ENCODE measurements around the gene CDC40. TPM values are rescaled to one million over a fixed set of nuclear protein-coding genes. Genes with fewer than 3 reads are reported as not detected.

Gene CDC40
- total RNA-seq, 1 experiment from 2014 or later = 22.7 TPM

DNA sequence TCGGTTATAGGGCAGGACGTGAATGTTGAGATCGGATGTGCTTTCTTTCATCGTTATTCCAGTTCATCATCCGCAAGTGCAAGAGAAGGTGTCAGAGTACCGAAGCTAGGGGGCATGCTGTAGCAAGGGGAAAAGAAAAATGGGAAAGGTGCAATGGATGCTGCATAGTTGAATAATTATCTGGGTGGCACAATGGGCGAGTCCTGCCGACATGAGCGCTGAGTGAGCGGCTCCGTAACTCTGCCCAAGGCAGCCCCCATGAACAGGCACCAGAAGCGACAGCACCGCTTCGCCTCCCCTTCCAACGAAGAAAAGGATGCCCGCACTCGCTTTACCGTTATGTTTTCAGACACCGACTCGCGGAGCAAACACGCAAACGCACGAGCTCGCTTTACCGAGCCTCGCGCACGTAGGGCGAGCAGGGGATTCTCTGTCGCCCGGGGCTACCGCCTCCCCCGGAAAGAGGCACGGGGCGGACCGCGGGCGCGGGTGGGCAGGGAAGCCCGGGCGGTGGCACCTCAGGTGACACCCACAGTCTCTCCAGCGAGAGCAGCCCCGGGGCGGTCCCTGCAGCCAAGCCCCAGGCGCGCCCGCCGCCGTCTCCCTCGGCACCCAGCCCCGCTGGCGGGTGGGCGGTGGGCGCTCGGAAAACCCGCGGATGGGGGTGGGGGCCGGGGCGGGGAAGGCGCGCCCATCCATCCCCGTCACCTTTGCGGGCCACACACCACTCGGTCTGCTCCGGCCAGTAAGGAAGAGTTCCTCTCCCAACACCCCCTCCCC is 1.4 kb upstream of the CDC40 start:
- Mint-ChIP-seq H3K4me3 (ENCODE audit: low read depth, unreplicated experiment) (no peak overlapping the region), H3K27me3 (ENCODE audit: unreplicated experiment) (no peaks in the 10 kb centered on the region), H3K9me3 (ENCODE audit: low read depth, unreplicated experiment) (no peaks in the 10 kb centered on the region), H3K4me1 (ENCODE audit: low read depth, unreplicated experiment) (no peaks in the 10 kb centered on the region), H3K27ac (ENCODE audit: unreplicated experiment) (no peak overlapping the region), H3K36me3 (ENCODE audit: insufficient read depth, unreplicated experiment) (no peaks in the 10 kb centered on the region)
- BruUV-seq (replicated peaks) = no TSS peak
- CTCF ChIA-PET = interaction anchor here (0.6 to 2.0 kb wide), 6 partner anchors 47 to 1422 kb away, joined by 3 to 7 read pairs (median 4); no protein-coding TSS in a partner anchor
- peak; percentile 40 for DNase-seq
- TF ChIP-seq, protein P1, sequence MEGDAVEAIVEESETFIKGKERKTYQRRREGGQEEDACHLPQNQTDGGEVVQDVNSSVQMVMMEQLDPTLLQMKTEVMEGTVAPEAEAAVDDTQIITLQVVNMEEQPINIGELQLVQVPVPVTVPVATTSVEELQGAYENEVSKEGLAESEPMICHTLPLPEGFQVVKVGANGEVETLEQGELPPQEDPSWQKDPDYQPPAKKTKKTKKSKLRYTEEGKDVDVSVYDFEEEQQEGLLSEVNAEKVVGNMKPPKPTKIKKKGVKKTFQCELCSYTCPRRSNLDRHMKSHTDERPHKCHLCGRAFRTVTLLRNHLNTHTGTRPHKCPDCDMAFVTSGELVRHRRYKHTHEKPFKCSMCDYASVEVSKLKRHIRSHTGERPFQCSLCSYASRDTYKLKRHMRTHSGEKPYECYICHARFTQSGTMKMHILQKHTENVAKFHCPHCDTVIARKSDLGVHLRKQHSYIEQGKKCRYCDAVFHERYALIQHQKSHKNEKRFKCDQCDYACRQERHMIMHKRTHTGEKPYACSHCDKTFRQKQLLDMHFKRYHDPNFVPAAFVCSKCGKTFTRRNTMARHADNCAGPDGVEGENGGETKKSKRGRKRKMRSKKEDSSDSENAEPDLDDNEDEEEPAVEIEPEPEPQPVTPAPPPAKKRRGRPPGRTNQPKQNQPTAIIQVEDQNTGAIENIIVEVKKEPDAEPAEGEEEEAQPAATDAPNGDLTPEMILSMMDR (IDR thresholded peaks at IDR 0.05; ENCODE audit: unreplicated experiment) = no peak
- intact Hi-C loops (cut with micrococcal nuclease; ENCODE audit: unreplicated experiment) = loop anchor here (1.0 to 2.0 kb wide), 2 partner anchors 181 to 212 kb away; no protein-coding TSS in a partner anchor

DNA sequence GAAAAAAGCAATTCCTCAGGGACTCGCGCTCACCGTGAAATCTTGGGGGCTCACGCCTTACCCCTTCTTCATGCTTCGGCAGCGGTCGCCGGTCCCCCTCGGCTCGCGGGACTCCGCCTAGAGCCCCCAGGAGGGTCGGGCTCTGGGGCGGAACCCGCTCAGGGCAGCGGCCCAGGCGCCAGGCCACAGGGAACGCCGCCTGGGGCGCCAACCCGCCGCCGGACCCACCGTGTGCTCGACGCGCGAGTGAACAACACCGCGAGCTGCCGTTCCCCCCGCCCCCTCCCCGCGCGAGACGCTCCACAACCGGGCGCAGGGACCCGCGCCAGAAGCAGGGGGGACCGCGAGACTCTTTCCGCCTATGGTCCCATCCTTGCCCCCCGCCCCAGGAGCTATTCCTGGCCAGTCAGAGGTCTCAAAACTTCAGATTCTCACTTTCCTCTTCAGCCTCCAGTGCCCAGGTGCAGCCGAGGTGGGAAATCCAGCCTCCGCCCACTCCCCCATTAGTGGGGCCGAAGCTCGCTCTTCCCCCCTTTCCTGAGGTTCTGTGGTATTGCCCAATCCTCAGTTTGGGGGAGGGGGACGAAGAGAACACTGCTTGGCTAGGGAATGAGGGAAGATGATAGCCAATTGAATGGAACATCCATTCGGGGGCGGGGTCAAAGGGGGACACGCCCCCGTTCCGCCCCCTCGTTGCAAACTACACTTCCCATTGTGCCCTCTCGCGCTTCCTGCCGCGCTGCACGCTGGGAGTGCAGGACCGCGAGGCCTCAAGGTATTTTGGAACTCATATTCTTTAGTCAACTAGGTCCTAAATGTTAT is 610 bp upstream of the CDC40 start, which contains the start of gene WASF1:
TSS of gene WASF1 (minus strand) at position 265 of the 822 bp plus-strand sequence. CDS start 52,069 bp downstream, outside the sequence.
- no peak within 1 kb of the TSS for H3K27ac Mint-ChIP-seq (ENCODE audit: unreplicated experiment)
- no peaks in the 10 kb centered on the region for H3K27me3 Mint-ChIP-seq (ENCODE audit: unreplicated experiment)

DNA sequence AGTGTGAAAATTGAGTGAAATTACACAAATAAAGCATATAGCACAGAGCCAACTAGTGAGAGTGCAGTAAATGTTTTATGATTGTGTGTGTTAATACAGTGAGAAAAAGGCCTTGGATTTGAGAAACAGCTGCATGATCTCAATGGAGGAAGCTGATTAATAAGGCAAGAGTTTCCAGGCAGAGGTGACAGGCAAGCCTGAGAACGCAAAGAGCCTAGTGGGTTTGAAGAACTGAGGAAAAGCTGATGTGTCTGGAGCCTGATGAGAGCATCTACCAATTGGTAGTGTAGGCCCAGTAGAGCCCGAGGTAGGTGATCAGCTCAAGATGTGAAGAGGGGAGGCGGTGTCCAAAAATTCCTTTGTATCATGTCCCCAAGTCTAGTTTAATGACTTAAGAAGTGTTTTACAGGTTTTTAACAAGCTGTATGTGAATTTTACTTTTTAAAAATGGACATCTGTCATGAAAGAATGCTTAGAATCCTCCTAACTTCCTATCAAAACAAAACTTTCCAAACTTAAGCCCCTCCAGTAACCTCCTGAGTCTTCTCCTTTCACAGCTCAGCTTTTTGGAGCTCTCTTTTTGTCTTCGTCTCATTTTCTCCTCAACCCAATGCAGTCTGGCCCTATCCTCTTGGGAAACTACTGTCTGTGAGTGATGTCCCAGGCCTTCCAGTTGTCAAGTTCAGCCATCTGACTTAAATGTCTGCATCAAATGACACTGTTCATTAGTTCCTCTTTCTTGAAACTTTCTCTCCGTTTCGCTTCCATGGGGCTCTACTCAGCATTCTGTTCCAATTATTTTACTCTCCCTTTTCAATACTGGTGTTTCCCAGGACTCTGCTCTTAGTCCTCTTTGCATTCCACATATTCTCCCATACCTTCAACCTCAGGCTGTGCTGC is 1.2 kb downstream of the CDC40 start:
- Mint-ChIP-seq H3K36me3 (ENCODE audit: insufficient read depth, unreplicated experiment) (no peaks in the 10 kb centered on the region), H3K9me3 (ENCODE audit: low read depth, unreplicated experiment) (no peaks in the 10 kb centered on the region), H3K27me3 (ENCODE audit: unreplicated experiment) (no peaks in the 10 kb centered on the region), H3K4me3 (ENCODE audit: low read depth, unreplicated experiment) (no peak overlapping the region), H3K4me1 (ENCODE audit: low read depth, unreplicated experiment) (no peaks in the 10 kb centered on the region), H3K27ac (ENCODE audit: unreplicated experiment) (no peak overlapping the region)
- CTCF ChIA-PET = interaction anchor here (0.6 kb wide), 1 partner anchor 988 kb away, joined by 3 read pairs; no protein-coding TSS in a partner anchor
- TF ChIP-seq, protein P1 (IDR thresholded peaks at IDR 0.05; ENCODE audit: unreplicated experiment) = no peak
- no peak for DNase-seq
- intact Hi-C loops (cut with micrococcal nuclease; ENCODE audit: unreplicated experiment) = no loop called here
- no TSS peak for BruUV-seq (replicated peaks)

More for the DNA sequence above, 610 bp upstream of the CDC40 start, which contains the start of gene WASF1:
- Mint-ChIP-seq H3K4me3 (ENCODE audit: low read depth, unreplicated experiment) (no peak within 1 kb of the TSS), H3K36me3 (ENCODE audit: insufficient read depth, unreplicated experiment) (no peaks in the 10 kb centered on the region), H3K4me1 (ENCODE audit: low read depth, unreplicated experiment) (no peaks in the 10 kb centered on the region), H3K9me3 (ENCODE audit: low read depth, unreplicated experiment) (no peaks in the 10 kb centered on the region)
- intact Hi-C loops (cut with micrococcal nuclease; ENCODE audit: unreplicated experiment) = loop anchor here (2.0 kb wide), 1 partner anchor 211 kb away; no protein-coding TSS in a partner anchor
- TF ChIP-seq, protein P1 (IDR thresholded peaks at IDR 0.05; ENCODE audit: unreplicated experiment) = no peak
- DNase-seq = peak; percentile 95
- no TSS peak for BruUV-seq (replicated peaks)
- CTCF ChIA-PET = interaction anchor here (0.6 to 2.0 kb wide), 6 partner anchors 43 to 1996 kb away, joined by 3 to 7 read pairs (median 4); no protein-coding TSS in a partner anchor
